ENCODE results near the gene APC.

- TF ChIP-seq POLR2A (IDR thresholded peaks at IDR 0.05; ENCODE audit: low read depth, low read length) (no peak), POLR2AphosphoS5 (IDR thresholded peaks at IDR 0.05; ENCODE audit: low read depth, low read length) (no peak)
Observed at GRCh38 chr5:112822456-112822855, 84.8 kb downstream of the APC start.
